ENCODE measurements around the gene ATP10A. TPM values are rescaled to one million over a fixed set of nuclear protein-coding genes. Genes with fewer than 3 reads are reported as not detected.
"Not testable (repeated sequence)": the region's sequence is repeated elsewhere in the genome, so short reads cannot be mapped to it uniquely, and the experiment has no call there.

Gene ATP10A
- total RNA-seq, 3 donors from 2014 or later: 6.4 to 17.4 (median 7.2) TPM

DNA sequence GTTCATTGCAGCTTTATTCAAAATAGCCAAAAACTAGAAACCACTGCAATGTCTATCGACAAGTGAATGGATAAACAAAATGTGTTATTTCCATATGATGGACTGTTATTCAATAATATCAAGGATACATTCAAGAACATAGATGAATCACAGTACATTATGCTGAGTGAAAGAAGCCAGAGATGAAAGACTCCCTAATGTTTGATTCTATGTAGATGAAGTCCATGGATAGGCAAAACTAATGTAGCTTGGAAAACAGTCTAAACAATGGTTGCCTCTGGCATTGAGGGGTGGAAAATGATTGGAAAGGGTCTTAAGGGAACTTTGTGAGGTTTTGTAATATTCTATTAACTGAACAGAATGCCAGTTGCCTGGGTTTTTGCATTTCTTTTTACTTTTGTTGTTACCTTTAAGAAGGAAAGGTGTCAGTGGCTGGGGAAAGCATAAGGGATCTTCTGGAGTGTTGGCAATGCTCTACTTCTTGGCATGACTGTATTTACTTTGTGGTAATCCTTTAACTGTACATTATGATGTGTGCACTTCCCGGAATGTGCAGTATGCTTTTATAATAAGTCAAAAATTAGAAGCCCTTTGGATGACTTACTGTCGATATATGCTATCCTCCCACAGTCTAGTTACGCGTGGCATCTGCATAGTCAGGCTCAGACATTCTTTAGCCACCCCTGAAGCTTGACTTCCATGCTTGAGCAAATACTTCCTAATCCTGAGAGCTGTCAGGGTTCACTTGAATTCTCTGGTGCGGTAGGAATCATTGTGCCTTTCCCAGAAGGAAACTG, 20.5 kb upstream of the ATP10A start:
- DNase-seq (ENCODE audit: low spot score in 2 of 2): no peak
- H3K36me3 ChIP-seq: no peaks in the 10 kb centered on the region
- no peak overlapping the region for H3K4me3 ChIP-seq
- no peaks in the 10 kb centered on the region for H3K9me3 ChIP-seq
- TF ChIP-seq POLR2AphosphoS5 (IDR thresholded peaks at IDR 0.05) (no peak), CTCF (IDR thresholded peaks at IDR 0.05) (no peak), POLR2A (IDR thresholded peaks at IDR 0.05) (no peak)
- no peaks in the 10 kb centered on the region for H3K4me1 ChIP-seq
- H3K27me3 ChIP-seq: no peaks in the 10 kb centered on the region
- no peak overlapping the region for H3K27ac ChIP-seq
- intact Hi-C loops (cut with DNase I; ENCODE audit: low total_unique reads): no loop called here

DNA sequence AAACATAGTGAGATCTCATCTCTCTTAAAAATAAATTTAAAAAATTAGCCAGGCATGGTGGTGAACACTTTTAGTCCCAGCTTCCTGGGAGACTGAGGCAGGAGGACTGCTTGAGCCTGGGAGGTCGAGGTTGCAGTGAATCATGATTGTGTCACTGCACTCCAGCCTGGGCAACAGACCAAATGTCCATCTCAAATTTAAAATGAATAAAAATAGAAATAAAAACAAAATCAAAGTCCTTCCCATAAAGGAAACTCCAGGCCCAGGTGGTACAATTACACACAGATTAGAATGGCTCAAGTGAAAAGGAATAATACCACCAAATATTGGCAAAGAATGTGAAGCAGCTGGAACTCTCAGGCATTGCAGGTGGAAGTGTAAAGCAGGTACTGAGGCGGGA, 19.3 kb upstream of the ATP10A start:
- intact Hi-C loops (cut with DNase I; ENCODE audit: low total_unique reads): no loop called here
- Histone ChIP-seq H3K4me3 (no peak overlapping the region), H3K27ac (no peak overlapping the region), H3K9me3 (no peaks in the 10 kb centered on the region), H3K4me1 (no peaks in the 10 kb centered on the region), H3K27me3 (no peaks in the 10 kb centered on the region), H3K36me3 (no peaks in the 10 kb centered on the region)
- TF ChIP-seq CTCF (IDR thresholded peaks at IDR 0.05) (no peak), POLR2A (IDR thresholded peaks at IDR 0.05) (no peak), POLR2AphosphoS5 (IDR thresholded peaks at IDR 0.05) (no peak)
- DNase-seq (ENCODE audit: low spot score in 2 of 2): no peak

- not testable (repeated sequence) for H3K4me3 ChIP-seq; DNase-seq (ENCODE audit: low spot score in 2 of 2); H3K36me3 ChIP-seq; H3K4me1 ChIP-seq; H3K27ac ChIP-seq; H3K9me3 ChIP-seq; H3K27me3 ChIP-seq
- intact Hi-C loops (cut with DNase I; ENCODE audit: low total_unique reads): loop anchor here (2.0 kb wide), 1 partner anchor 72 kb away; no protein-coding TSS in a partner anchor
Observed at GRCh38 chr15:25880877-25881276, 17.8 kb upstream of the ATP10A start.

GRCh38 chr15:25880411-25880810, 17.3 kb upstream of the ATP10A start:
- Histone ChIP-seq H3K36me3 (no peaks in the 10 kb centered on the region), H3K9me3 (no peaks in the 10 kb centered on the region), H3K27ac (no peak overlapping the region), H3K27me3 (no peaks in the 10 kb centered on the region), H3K4me1 (no peaks in the 10 kb centered on the region), H3K4me3 (no peak overlapping the region)
- intact Hi-C loops (cut with DNase I; ENCODE audit: low total_unique reads): loop anchor here (2.0 kb wide), 1 partner anchor 72 kb away; no protein-coding TSS in a partner anchor
- DNase-seq (ENCODE audit: low spot score in 2 of 2): no peak
- no peak for TF ChIP-seq POLR2AphosphoS5 (IDR thresholded peaks at IDR 0.05)
- TF ChIP-seq POLR2A (IDR thresholded peaks at IDR 0.05): no peak
- no peak for TF ChIP-seq CTCF (IDR thresholded peaks at IDR 0.05)

DNA sequence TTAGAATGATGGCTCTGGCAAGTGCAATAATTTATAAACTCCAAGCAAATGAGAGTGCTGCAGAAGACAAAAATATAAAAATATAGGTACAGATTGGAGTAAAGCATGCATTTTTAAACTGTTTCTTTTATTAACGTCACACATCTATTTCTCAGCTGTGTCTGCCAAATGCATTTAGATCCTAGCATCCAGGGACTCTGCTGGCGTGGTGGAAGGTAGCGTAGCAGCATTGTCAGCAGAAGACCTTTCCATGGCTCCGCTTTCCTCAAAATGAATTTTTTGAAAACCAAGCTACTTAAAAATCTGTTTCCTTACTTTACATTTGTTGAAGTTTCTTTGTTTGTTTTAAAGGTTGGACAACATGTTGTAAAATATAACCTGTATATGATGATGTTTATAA, 16.3 kb upstream of the ATP10A start:
- no peak overlapping the region for H3K4me3 ChIP-seq
- no peaks in the 10 kb centered on the region for H3K27me3 ChIP-seq
- H3K9me3 ChIP-seq: no peaks in the 10 kb centered on the region
- intact Hi-C loops (cut with DNase I; ENCODE audit: low total_unique reads): no loop called here
- no peak for DNase-seq (ENCODE audit: low spot score in 2 of 2)
- H3K36me3 ChIP-seq: no peaks in the 10 kb centered on the region
- H3K27ac ChIP-seq: no peak overlapping the region
- no peaks in the 10 kb centered on the region for H3K4me1 ChIP-seq
- TF ChIP-seq POLR2A (IDR thresholded peaks at IDR 0.05) (no peak), CTCF (IDR thresholded peaks at IDR 0.05) (no peak), POLR2AphosphoS5 (IDR thresholded peaks at IDR 0.05) (no peak)
